NOMO-1 (cell line): ENCODE data around the gene ZNF467.

Source experiments
- DNase-seq, 2 experiments: peaks; one replicate each; lab custom pipeline; 2025; ENCODE audit not compliant: unreplicated experiment in 2 of 2; lab: John Stamatoyannopoulos, UW

ZNF467 gene

GRCh38 chr7:149729983-149730801 lies 43.2 kb downstream of the ZNF467 start:
- DNase-seq: no peak

DNA sequence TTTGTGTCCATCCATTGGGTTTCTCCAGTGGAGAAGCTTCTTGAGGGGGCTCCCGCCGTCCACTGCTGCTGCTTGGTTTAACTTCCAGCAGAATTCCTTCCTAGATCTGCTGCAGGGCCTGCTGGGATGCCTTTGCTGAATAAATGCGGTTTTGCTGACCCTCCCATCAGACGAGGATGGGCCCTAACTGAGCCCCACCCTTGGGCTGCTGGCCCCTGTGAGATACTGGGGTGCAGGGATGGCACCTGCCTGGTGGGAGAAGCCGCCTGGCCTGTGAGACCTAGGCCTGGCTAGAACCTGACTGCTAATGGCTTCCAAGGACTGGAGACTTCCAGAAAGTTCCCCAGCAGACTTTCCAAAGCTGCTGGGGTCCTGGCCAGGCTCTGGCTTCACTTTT lies 43.8 kb downstream of the ZNF467 start:
- no peak for DNase-seq

DNA sequence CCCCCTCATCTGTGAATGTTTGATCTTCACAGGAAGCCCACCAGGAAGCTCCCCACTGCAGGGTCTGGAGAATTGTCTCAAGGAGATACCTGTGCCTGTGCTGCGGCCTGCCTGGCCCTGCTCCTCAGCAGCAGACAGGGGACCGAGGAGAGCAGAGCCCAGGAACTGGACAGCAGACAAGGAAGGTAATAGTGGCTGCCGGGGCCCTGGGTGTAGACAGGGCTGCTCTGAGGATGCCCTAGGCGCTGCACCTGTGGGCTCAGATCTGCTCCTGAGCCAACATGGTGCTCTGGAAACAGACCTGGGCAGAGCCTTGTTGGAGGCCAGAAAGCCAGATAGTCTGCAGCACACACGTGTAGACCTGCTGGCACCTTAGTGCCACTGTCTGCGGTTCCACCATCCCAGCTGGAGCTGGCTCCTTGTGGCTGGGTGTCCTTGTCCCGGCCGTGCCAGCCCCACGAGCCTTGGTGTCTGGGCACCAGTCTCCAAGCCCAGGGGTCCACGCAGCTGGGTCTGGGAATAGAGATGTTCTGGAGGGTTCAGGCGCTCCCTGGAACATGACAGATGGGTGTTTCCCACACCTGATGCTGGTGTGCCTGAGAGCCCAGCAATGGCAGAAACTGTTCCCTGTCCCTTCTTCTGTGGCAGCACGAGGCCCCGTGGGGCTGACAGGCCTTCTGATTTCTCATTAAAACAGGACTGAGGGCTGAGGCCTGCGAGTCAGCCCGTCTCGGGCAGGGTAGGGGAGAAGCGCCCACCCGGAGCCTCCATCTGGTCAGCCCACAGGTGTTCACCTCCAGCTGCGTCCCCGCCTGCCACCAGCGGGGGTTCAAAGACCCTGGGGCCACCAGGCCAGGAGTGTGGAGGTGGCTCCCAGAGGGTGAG lies 44.7 kb downstream of the ZNF467 start:
- DNase-seq: no peak

DNA sequence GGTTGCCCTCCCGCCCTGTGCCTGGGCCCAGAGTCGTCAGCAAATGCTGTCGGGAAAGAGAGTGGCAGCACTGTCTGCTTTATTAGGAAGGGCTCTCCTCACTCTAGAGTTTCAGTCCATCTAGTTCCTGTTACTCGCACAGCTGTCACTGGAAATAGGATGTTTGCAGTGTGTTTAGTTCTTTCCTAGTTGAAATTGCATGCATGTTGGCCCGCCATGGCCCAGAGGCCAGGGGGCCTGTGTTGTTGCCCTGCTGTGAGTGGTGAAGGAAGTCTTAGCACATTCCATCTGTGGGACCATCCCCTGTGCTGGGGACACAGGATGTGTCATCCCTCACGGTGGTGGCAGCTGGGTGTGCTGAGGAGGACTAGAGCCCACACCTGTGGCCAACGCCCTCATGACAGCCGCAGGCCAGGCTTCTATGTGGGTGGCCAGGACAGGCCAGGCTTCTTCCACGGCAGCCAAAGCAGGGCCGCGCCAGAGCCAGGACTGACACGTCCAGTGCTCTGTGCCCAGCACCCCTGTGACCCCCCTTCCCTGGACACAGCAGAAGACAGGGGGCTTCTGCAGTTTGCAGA lies 45.4 kb downstream of the ZNF467 start:
- no peak for DNase-seq

GRCh38 chr7:149727053-149727898 lies 46.1 kb downstream of the ZNF467 start:
- DNase-seq: no peak

DNA sequence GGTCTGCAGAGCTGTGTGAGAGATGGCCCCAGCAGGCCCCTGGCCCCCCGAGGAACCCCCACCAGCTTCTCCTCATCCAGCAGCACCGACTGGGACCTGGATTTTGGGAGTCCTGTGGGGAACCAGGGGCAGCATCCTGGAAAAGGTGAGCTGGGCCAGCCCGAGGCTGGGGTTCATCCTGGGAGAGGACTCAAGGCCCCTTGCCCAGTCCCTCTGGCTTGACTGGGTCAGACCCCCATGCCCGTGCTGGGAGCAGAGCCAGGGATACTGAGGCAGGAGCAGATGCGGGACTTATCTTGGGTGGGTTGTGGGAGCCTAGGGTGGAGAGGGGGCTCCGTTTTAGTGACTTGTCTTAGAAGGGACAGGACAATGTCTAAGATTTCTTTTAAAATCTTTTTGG lies 47.5 kb downstream of the ZNF467 start:
- DNase-seq: no peak

DNA sequence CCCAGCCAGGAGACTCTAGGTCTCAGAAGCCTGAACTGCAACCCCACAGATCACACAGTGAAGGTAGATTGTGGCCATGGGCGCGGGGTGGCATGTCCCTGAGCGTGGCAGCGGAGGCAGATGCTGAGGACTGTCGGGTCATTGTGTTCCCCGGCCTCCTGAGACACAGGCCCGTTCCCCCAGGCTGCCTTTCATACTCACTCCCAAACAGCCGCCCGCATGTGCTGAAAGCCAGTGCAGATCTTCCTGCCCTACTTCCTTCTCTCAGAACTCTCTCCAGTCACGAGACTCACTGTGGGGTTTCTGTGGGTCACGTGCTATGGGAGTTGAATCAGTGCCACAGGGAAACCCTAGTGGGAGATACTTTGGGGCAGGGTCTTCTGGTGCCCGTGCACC lies 48.0 kb downstream of the ZNF467 start:
- no peak for DNase-seq

- DNase-seq: no peak
These were observed 48.5 kb downstream of the ZNF467 start for GRCh38 chr7:149724661-149725425.

DNA sequence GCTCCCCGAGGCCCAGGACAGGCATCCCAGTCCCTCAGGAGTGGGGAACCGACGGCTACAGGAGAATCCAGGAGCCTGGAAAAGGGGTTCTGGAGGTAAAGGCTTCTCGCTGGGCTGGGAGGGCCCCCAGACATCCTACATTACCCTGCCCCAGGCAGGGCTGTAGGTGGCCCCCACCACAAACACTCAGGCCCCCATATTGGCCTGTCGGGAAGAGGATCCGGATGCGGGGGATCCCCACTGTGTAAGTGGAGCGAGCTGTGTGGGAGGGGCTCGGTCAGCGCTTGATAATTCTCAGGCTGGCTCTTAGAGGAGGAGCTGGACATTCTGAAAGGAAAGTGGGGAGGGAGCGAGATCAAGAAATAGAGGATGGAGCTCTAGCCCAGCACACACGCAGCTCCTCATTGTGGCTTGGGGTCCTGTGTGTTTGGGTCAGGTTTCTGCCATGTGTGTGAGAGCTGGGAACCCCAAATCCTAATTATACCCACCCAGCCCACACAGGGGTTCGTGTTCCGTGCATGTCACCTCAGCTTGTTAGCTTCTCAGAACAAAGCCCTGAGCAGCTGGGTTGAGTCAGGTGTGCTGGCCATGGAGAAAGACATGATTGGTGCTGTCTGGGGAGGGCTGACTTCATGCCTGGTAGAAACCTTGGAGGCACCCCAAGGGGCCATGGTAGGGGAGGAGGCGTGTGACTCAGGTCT lies 49.4 kb downstream of the ZNF467 start:
- no peak for DNase-seq

GRCh38 chr7:149723082-149723767 lies 50.2 kb downstream of the ZNF467 start:
- no peak for DNase-seq

DNA sequence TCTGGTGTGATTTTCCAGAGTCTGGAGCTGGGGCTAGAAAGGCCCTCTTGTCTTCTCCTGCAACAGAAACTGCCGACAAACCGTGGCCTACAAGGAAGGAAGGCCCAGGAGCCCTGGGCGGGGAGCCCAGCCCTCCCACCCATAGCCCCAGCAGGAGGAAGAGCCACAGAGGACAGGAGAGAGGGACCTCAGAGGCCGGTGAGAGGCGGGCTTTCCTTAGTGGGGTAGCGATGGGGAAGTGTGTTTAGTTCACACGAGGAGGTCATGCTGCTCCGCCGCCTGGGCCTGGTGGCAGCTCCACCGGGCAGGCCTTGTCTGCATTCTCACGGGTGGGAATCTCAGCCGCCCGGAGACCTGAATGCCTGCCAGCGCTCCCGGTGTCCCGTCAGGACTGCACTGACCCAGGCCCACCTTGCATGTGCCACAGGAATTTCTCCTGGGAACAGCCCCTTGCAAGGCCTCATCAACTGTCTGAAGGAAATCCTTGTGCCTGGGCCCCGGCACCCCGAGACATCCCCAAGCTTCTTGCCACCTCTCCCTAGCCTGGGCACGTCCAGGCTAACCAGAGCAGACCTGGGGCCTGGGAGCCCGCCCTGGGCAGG lies 50.9 kb downstream of the ZNF467 start:
- DNase-seq: no peak

DNA sequence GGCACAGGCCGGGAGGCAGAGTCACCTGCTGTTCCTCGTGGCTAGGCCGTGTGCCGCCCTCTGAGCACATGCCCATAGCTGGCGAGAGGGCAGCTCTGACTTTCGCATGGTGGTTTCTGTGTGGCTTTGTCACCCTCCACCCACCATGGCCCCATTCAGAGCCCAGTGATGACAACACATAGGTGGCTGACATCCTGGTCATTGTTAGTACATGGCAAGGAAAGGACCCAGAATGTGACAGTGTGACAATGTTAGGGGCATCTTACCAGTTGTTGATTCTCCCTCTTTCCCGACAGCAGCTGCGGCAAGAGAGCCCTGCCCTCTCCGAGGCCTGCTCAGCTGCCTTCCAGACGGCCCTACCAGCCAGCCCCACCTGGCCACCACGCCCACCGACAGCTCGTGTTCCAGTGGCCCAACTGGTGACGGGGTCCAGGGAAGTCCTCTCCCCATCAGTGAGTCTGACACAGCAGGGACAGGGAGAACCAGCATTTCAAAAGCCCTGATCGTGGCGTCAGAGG lies 52.2 kb downstream of the ZNF467 start:
- DNase-seq: no peak

DNA sequence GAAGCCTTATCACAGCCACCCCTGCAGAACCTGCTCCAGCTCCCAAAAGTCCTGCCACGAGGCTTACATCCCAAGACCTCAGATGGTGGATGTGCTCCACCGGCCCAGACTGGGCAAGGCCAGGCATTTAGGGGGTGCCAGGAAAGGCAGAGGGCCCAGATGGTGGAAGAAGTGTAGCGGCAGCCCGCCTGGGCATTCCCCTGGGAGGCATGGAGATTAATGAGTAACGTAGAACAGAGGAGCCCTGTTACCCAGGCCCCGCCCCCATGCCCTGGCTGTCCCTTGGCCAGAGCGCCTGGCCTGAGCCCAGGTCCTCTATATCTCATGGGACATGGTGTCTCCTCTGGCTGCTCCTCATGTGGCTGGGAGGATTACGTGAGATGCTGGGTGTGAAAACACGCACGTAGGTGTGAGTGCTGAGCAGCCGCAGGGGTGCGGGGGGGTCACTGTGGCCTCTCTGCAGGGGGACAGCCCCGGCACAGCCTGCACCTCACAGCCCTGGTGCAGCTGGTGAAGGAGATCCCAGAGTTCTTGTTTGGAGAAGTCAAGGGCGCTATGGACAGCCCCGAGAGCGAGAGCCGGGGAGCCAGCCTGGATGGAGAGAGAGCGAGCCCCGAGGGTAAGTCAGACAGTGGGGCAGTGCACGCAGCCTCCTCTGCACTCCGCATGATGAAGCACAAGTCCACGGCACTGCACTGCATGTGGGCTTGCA lies 52.9 kb downstream of the ZNF467 start:
- DNase-seq: no peak

- DNase-seq: no peak
These were observed 53.5 kb downstream of the ZNF467 start for GRCh38 chr7:149719912-149720335.

GRCh38 chr7:149719050-149719899 lies 54.1 kb downstream of the ZNF467 start:
- DNase-seq: no peak

- DNase-seq: no peak
These were observed 54.7 kb downstream of the ZNF467 start for GRCh38 chr7:149718730-149719049.

DNA sequence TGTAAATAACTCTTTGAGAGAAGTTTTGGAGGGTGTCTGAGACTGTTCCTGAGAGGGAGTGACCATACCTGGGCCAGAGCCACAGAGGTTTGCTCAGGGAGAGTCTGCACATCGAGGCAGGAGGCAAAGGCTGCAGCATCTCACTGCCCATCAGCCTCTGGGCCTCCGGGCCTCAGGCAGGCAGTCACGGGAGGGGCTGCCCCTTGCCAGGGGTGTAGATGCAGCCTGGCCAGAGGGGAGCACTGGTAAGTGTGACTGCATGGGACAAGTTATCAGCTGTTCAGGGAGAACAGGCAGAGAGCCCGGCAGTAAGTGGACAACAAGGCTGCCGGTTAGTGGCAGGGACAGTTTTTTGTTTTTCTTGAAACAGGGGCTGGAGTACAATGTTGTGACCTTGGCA lies 55.9 kb downstream of the ZNF467 start:
- DNase-seq: no peak
